Measurements from ENCODE around the gene ARMH3.

GRCh38 chr10:102045292-102045691 lies 10.7 kb downstream of the ARMH3 start:
- no peak for TF ChIP-seq KDM1A (IDR thresholded peaks at IDR 0.05; ENCODE audit: borderline replicate concordance)
- TF ChIP-seq DPF2 (IDR thresholded peaks at IDR 0.05) = no peak
- TF ChIP-seq PBX3 (IDR thresholded peaks at IDR 0.05; ENCODE audit: insufficient replicate concordance, low read depth, low read length) = no peak
- no peak for TF ChIP-seq CTCF (IDR thresholded peaks at IDR 0.05 in 2 of 3, conservative IDR thresholded peaks at IDR 0.05 in 1 of 3; ENCODE audit: control insufficient read depth in 2 of 3, extremely low read depth in 1 of 3, insufficient read depth in 1 of 3, low read depth in 3 of 3, low read length in 3 of 3)
- TF ChIP-seq EP300 (IDR thresholded peaks at IDR 0.05; ENCODE audit: borderline replicate concordance in 1 of 2, control insufficient read depth in 1 of 2, low read depth in 2 of 2, low read length in 2 of 2) = no peak
- no peak for TF ChIP-seq HDAC2 (IDR thresholded peaks at IDR 0.05)
- no peak for TF ChIP-seq ESRRA (IDR thresholded peaks at IDR 0.05; ENCODE audit: low read length)
- no peak for TF ChIP-seq ZBTB40 (IDR thresholded peaks at IDR 0.05; ENCODE audit: borderline replicate concordance)
- TF ChIP-seq EZH2 (IDR thresholded peaks at IDR 0.05; ENCODE audit: borderline replicate concordance, control insufficient read depth, low read depth, low read length) = no peak
- no peak for TF ChIP-seq CUX1 (IDR thresholded peaks at IDR 0.05; ENCODE audit: insufficient replicate concordance, low read depth, low read length)
